OCI-LY1 (cell line): ENCODE data around the gene ATXN1.

Experiments used
- CTCF ChIP-seq: fragments of 200-600 bp; sonication (generic), shearing (Covaris generic); IDR thresholded peaks from 2 replicates; pipeline ENCODE4 v1.5.1; 2017; ENCODE audit warnings: mild to moderate bottlenecking, antibody characterized with exemption, low read length, moderate library complexity, mixed read lengths
- EZH2 ChIP-seq: fragments of 200-600 bp; sonication (generic), shearing (Covaris generic); IDR thresholded peaks from 2 replicates; pipeline ENCODE4 v1.8.0; 2017; ENCODE audit warnings: borderline replicate concordance, mixed run types, mild to moderate bottlenecking, antibody characterized with exemption, low read length, moderate library complexity, mixed read lengths

GRCh38 chr6:16688436-16688835, 72.8 kb downstream of the ATXN1 start:
- TF ChIP-seq CTCF (no peak), EZH2 (no peak)
